ENCODE measurements around the gene ALG9. TPM values are rescaled to one million over a fixed set of nuclear protein-coding genes. Genes with fewer than 3 reads are reported as not detected.

ALG9 gene
- total RNA-seq, 4 donors from 2014 or later, result 26.7 to 35.1 (median 30.6) TPM

DNA sequence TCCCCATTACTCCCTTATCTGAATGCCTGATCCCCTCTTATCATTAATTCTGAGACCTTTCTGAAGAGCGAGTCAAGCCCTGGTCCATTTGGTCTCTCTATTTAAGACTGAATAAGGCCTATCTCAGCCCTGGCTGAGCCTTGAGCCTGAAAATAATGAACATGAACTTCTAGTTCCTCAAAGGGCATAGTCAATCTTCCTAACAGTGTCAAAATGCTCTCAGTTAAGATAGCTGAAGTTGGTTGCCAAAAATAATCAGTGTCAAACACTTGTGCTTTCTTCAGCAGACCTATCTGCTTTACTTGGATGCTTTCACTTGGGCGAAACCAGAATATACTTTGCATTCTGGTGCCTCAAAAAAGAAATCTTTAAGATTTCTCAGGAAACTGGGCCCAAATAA is 62.5 kb downstream of the ALG9 start:
- H3K4me1 ChIP-seq, result no peaks in the 10 kb centered on the region
- H3K27ac ChIP-seq, result no peak overlapping the region
- DNase-seq (ENCODE audit: low spot score in 2 of 2), result no peak
- peaks cover 0 to 80% (median 0%) of the 10 kb centered on the region in 3 donors for H3K36me3 ChIP-seq
- no peak for TF ChIP-seq POLR2A (IDR thresholded peaks at IDR 0.05)
- TF ChIP-seq, protein P1, sequence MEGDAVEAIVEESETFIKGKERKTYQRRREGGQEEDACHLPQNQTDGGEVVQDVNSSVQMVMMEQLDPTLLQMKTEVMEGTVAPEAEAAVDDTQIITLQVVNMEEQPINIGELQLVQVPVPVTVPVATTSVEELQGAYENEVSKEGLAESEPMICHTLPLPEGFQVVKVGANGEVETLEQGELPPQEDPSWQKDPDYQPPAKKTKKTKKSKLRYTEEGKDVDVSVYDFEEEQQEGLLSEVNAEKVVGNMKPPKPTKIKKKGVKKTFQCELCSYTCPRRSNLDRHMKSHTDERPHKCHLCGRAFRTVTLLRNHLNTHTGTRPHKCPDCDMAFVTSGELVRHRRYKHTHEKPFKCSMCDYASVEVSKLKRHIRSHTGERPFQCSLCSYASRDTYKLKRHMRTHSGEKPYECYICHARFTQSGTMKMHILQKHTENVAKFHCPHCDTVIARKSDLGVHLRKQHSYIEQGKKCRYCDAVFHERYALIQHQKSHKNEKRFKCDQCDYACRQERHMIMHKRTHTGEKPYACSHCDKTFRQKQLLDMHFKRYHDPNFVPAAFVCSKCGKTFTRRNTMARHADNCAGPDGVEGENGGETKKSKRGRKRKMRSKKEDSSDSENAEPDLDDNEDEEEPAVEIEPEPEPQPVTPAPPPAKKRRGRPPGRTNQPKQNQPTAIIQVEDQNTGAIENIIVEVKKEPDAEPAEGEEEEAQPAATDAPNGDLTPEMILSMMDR (IDR thresholded peaks at IDR 0.05), result no peak
- TF ChIP-seq EP300 (IDR thresholded peaks at IDR 0.05), result no peak
- WGBS, 2 donors, result 93 to 96% methylated on average over 2 of the region's 2 CpGs
- no peaks in the 10 kb centered on the region for H3K27me3 ChIP-seq
- H3K4me3 ChIP-seq, result no peak overlapping the region
- no peaks in the 10 kb centered on the region for H3K9me3 ChIP-seq

DNA sequence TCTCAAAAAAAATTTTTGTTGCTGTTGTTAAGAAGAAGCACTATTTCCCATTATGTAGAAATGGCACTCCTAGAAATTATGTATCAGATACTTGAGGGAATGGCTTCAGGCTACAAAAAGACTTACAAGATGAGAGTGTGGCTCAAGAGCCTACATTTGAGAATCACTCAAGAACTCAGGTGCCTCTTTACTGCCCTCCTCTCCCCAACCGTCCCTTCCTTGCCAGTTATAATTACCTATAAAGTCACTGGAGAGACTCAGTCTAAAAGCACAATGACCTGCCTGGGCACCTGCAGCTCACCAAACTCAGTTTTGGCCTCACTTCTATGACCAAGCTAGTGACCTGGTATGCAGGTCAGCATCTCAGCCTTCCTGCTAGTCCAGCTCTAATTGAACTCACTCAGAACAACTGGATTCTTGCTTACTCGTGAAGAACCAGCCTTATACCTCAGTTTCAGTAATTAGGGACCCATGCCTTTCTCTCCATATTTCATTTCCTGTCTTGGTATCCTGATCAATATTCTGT is 63.3 kb downstream of the ALG9 start:
- Histone ChIP-seq H3K27me3 (no peaks in the 10 kb centered on the region), H3K4me1 (no peaks in the 10 kb centered on the region), H3K9me3 (no peaks in the 10 kb centered on the region), H3K27ac (no peak overlapping the region), H3K36me3 (peaks cover 0 to 83% (median 0%) of the 10 kb centered on the region in 3 donors), H3K4me3 (no peak overlapping the region)
- no peak for DNase-seq (ENCODE audit: low spot score in 2 of 2)
- 94 to 95% methylated on average over 2 of the region's 2 CpGs for WGBS, 2 donors
- TF ChIP-seq POLR2A (IDR thresholded peaks at IDR 0.05) (no peak), EP300 (IDR thresholded peaks at IDR 0.05) (no peak)
- TF ChIP-seq, protein P1 (IDR thresholded peaks at IDR 0.05), result no peak

DNA sequence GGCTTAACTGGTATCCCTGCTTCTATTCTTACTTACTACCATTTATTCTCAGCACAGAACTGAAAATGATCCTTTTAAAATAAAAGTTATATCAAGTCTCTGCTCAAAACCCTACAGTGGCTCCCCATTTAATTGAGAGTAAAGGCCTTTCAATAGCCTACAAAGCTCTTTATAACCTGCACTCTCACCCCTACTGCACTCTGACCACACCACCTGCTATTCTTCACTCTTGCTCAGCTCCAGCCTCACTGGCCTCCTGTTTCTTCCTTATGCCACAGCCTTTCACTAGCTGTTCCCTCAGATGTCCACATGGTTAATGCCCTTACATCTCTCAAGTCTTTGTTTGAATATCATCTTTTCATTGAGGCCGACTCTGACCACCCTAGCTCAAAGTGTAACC is 64.3 kb downstream of the ALG9 start:
- no peaks in the 10 kb centered on the region for H3K9me3 ChIP-seq
- no peaks in the 10 kb centered on the region for H3K27me3 ChIP-seq
- 91 to 100% methylated on average over 1 of the region's 1 CpG for WGBS, 2 donors
- H3K36me3 ChIP-seq, result peaks cover 0 to 85% (median 0%) of the 10 kb centered on the region in 3 donors
- H3K4me1 ChIP-seq, result no peaks in the 10 kb centered on the region
- DNase-seq (ENCODE audit: low spot score in 2 of 2), result no peak
- H3K27ac ChIP-seq, result no peak overlapping the region
- no peak overlapping the region for H3K4me3 ChIP-seq
- TF ChIP-seq, protein P1 (IDR thresholded peaks at IDR 0.05), result no peak
- TF ChIP-seq EP300 (IDR thresholded peaks at IDR 0.05), result no peak

DNA sequence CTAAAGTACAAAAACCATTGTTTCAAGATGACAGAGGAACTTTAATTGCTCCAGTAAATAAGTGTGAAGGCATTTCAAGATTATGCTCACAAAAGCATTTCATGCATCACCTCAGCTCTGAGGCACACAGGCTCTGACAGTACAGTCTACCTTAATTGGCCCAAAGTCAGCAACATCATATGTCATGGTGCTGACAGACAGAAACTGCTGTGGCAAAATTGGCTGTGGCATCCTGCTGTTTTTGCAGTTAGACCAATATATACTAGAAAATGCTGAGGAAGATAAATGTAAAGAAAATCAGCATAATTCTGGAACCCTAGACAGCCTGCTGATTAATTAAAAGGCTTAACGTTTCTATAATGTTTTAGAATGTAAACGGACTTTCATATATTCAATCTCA is 70.2 kb downstream of the ALG9 start:
- peaks cover 0 to 4% (median 0%) of the 10 kb centered on the region in 4 donors for H3K9me3 ChIP-seq
- H3K4me3 ChIP-seq, result no peak overlapping the region
- no peak overlapping the region for H3K27ac ChIP-seq
- 83 to 89% methylated on average over 2 of the region's 2 CpGs for WGBS, 2 donors
- TF ChIP-seq EP300 (IDR thresholded peaks at IDR 0.05), result no peak
- TF ChIP-seq, protein P1 (IDR thresholded peaks at IDR 0.05), result no peak
- TF ChIP-seq POLR2A (IDR thresholded peaks at IDR 0.05), result no peak
- no peak for DNase-seq (ENCODE audit: low spot score in 2 of 2)
- H3K4me1 ChIP-seq, result peaks cover 0 to 5% (median 0%) of the 10 kb centered on the region in 4 donors
- no peaks in the 10 kb centered on the region for H3K27me3 ChIP-seq
- H3K36me3 ChIP-seq, result peaks cover 0 to 74% (median 0%) of the 10 kb centered on the region in 3 donors

DNA sequence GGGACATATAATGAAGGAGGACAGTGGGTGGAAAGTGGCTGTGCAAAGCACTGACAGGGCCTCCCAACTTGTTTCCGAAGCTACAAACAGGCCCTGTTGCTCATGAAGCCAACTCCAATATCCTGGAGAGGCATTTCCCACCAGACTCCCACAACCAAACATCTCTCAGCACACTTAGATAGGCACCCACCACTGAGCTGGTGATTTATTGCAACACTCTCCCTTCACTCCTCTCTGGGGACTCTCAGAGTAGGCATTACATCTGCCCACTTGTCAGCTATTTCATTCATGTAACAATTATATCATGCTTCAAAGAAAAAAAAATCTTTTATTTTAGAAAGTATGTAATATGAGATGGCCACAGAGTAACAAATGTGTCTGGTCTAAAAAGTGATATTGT is 73.1 kb downstream of the ALG9 start:
- Histone ChIP-seq H3K4me1 (peaks cover 0 to 11% (median 0%) of the 10 kb centered on the region in 4 donors), H3K4me3 (no peak overlapping the region), H3K36me3 (peaks cover 0 to 54% (median 0%) of the 10 kb centered on the region in 3 donors), H3K27me3 (no peaks in the 10 kb centered on the region), H3K9me3 (peaks cover 0 to 4% (median 0%) of the 10 kb centered on the region in 4 donors), H3K27ac (no peak overlapping the region)
- TF ChIP-seq, protein P1 (IDR thresholded peaks at IDR 0.05), result no peak
- TF ChIP-seq EP300 (IDR thresholded peaks at IDR 0.05), result no peak
- no peak for TF ChIP-seq POLR2A (IDR thresholded peaks at IDR 0.05)
- WGBS, 2 donors, result 86 to 87% methylated on average over 1 of the region's 1 CpG
- DNase-seq (ENCODE audit: low spot score in 2 of 2), result no peak

All from tibial nerve (tissue), 4 donors.